ENCODE data around the gene DGLUCY. TPM values are rescaled to one million over a fixed set of nuclear protein-coding genes. Genes with fewer than 3 reads are reported as not detected.

The DGLUCY gene
- total RNA-seq, 3 donors from 2014 or later, result 32.6 to 35.7 (median 34.4) TPM

- DNase-seq (ENCODE audit: low spot score in 2 of 2), result no peak
- no peaks in the 10 kb centered on the region for H3K36me3 ChIP-seq
- intact Hi-C loops (cut with DNase I; ENCODE audit: low total_unique reads), result no loop called here
- no peaks in the 10 kb centered on the region for H3K4me1 ChIP-seq
- no peak overlapping the region for H3K4me3 ChIP-seq
- no peak for TF ChIP-seq POLR2A (IDR thresholded peaks at IDR 0.05)
- H3K27me3 ChIP-seq, result no peaks in the 10 kb centered on the region
- H3K27ac ChIP-seq, result no peak overlapping the region
- peaks cover 0 to 30% of the 10 kb centered on the region in 2 donors for H3K9me3 ChIP-seq
Observed at GRCh38 chr14:91232603-91233002, 118.7 kb downstream of the DGLUCY start.

DNA sequence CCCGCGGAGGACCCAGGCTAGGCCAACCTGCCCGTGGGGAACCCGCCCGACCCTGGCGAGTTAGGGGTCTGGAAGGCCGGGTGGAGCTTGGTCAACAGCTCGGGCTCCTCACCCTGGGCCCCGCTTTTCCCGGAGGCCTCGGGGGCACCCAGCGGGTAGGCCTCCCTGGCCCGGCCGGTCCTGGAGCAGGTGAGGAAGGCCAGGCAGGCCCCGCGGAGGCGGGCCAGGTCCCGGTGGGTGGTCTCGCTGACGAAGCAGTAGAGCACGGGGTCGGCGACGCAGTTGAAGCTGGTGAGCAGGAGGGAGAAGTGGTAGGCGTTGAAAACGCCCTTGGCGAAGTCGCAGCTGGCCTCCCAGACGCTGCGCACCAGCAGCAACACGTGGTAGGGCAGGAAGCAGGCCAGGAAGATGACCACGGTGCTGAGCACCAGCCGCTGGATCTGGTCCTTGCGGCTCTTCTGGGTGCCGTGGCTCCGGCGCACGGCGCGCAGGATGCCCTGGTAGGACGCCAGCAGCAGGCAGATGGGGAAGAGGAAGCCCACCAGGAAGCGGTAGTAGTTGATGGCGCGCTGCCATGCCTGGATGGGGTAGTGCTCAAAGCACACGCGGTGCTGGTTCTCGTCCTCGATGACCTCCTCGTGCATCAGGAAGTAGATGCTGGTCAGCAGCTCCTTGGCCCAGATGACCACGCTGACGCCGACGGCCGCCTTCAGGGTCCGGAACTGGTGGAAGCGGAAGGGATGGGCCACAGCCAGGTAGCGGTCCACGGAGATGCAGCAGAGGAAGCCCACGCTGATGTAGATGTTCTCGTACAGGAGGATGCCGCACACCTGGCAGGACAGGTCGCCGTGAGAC is 120.3 kb downstream of the DGLUCY start:
- no peak for DNase-seq (ENCODE audit: low spot score in 2 of 2)
- TF ChIP-seq POLR2AphosphoS5 (IDR thresholded peaks at IDR 0.05), result no peak
- TF ChIP-seq CTCF (IDR thresholded peaks at IDR 0.05), result no peak
- intact Hi-C loops (cut with DNase I; ENCODE audit: low total_unique reads), result no loop called here
- Histone ChIP-seq H3K4me3 (no peak overlapping the region), H3K27ac (no peak overlapping the region), H3K36me3 (no peaks in the 10 kb centered on the region), H3K27me3 (no peaks in the 10 kb centered on the region), H3K4me1 (no peaks in the 10 kb centered on the region), H3K9me3 (peaks cover 0 to 30% of the 10 kb centered on the region in 2 donors)

GRCh38 chr14:91234791-91235114 is 120.9 kb downstream of the DGLUCY start:
- Histone ChIP-seq H3K9me3 (peaks cover 0 to 30% of the 10 kb centered on the region in 2 donors), H3K27ac (no peak overlapping the region), H3K4me1 (no peaks in the 10 kb centered on the region), H3K27me3 (no peaks in the 10 kb centered on the region), H3K36me3 (no peaks in the 10 kb centered on the region), H3K4me3 (no peak overlapping the region)
- intact Hi-C loops (cut with DNase I; ENCODE audit: low total_unique reads), result no loop called here
- TF ChIP-seq POLR2AphosphoS5 (IDR thresholded peaks at IDR 0.05) (no peak), POLR2A (IDR thresholded peaks at IDR 0.05) (no peak), CTCF (IDR thresholded peaks at IDR 0.05) (no peak)
- no peak for DNase-seq (ENCODE audit: low spot score in 2 of 2)

- no peak overlapping the region for H3K4me3 ChIP-seq
- H3K27me3 ChIP-seq, result no peaks in the 10 kb centered on the region
- H3K36me3 ChIP-seq, result no peaks in the 10 kb centered on the region
- DNase-seq (ENCODE audit: low spot score in 2 of 2), result no peak
- intact Hi-C loops (cut with DNase I; ENCODE audit: low total_unique reads), result no loop called here
- TF ChIP-seq POLR2AphosphoS5 (IDR thresholded peaks at IDR 0.05) (no peak), CTCF (IDR thresholded peaks at IDR 0.05) (no peak), POLR2A (IDR thresholded peaks at IDR 0.05) (no peak)
- no peaks in the 10 kb centered on the region for H3K4me1 ChIP-seq
- peaks cover 0 to 24% of the 10 kb centered on the region in 2 donors for H3K9me3 ChIP-seq
- no peak overlapping the region for H3K27ac ChIP-seq
Observed at GRCh38 chr14:91235841-91236240, 122.0 kb downstream of the DGLUCY start.

- H3K9me3 ChIP-seq, result peaks cover 0 to 18% of the 10 kb centered on the region in 2 donors
- no peak for DNase-seq (ENCODE audit: low spot score in 2 of 2)
- H3K4me3 ChIP-seq, result no peak overlapping the region
- intact Hi-C loops (cut with DNase I; ENCODE audit: low total_unique reads), result no loop called here
- H3K4me1 ChIP-seq, result no peaks in the 10 kb centered on the region
- H3K27ac ChIP-seq, result no peak overlapping the region
- no peak for TF ChIP-seq POLR2AphosphoS5 (IDR thresholded peaks at IDR 0.05)
- TF ChIP-seq POLR2A (IDR thresholded peaks at IDR 0.05), result no peak
- no peak for TF ChIP-seq CTCF (IDR thresholded peaks at IDR 0.05)
- H3K27me3 ChIP-seq, result no peaks in the 10 kb centered on the region
- no peaks in the 10 kb centered on the region for H3K36me3 ChIP-seq
Observed at GRCh38 chr14:91237219-91237618, 123.3 kb downstream of the DGLUCY start.

Measured in breast epithelium (tissue), 4 donors.